GM13977 (cell line): ENCODE results near the gene CCNE1.

Source experiments
- DNase-seq: peaks from one replicate; pipeline ENCODE4 v3.0.0; 2012; ENCODE audit warnings: low spot score
- in situ Hi-C: fragments of 300-500 bp; cut with MboI; formaldehyde crosslinking; loops from one replicate; pipeline ENCODE4 v1.12.0; 2022; ENCODE audit warnings: low sequenced_read_pairs, low pct_unique_long_range_greater_than_20kb, mixed read lengths, inconsistent platforms; ENCODE audit not compliant: unreplicated experiment
- TF ChIP-seq, protein P1 (sequence below): IDR thresholded peaks from 2 replicates; pipeline ENCODE4 v1.5.1; 2012; ENCODE audit warnings: mild to moderate bottlenecking, control low read depth; ENCODE audit not compliant: insufficient read depth; ENCODE audit errors: extremely low read depth, missing control alignments

Gene CCNE1

DNA sequence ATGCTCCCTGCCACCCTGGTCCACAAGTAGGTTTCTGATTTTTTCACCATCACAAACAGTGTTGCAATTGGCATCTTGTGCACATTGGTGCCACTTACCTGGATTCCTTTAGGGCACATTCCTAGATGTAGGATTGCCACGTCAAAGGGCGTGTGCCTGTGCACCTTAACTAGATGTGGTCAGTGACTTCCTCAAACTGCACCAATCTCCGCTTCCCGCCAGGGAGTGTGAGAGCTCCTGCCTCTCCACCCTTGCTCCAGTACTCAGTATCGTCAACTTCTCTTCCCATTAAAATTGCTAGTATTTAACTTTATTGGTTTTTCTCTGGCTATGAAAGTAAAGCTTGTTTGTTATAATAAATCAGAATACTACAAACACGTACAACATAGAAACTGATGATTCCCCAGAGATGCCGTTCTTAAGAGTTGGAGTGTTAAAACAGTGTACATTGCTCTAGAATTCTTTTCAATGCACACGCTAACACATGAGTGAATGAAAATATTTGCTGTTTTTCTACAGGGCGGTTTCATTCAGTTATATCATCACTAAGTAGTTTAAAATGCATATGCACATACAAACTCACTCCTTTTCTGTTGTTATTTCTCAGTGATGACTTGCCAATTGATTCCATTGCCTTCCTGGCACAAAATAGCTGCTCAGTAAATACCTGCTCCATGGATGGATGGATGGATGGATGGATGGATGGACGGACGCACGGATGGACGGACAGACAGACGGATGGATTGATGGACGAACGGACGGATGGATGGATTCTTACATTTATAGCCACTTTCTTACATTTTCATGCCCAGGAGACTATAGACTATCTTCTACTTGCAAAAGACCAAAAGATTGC is 23.4 kb downstream of the CCNE1 start:
- DNase-seq, result no peak
- in situ Hi-C loops, result no loop called here

DNA sequence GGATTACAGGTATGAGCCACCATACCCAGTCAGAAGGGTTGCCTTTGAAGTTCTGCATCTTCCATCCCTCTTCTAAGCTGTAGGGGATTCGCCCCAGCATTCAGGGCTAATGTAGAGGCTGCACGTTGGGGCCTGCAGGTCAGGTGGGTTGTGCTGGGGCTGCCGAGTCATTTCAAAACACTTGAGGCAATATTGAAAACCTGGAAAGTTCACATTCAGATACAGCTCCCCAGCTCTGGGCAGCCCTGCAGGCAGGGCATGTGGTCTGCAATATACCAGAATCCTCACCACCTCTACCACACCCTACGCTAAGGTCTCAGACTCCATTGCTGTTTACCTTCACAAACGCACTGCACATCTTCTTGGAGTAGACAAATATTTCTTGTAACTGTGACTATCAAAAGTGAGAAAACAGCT is 24.6 kb downstream of the CCNE1 start:
- peak; percentile 78 for DNase-seq
- TF ChIP-seq, protein P1, sequence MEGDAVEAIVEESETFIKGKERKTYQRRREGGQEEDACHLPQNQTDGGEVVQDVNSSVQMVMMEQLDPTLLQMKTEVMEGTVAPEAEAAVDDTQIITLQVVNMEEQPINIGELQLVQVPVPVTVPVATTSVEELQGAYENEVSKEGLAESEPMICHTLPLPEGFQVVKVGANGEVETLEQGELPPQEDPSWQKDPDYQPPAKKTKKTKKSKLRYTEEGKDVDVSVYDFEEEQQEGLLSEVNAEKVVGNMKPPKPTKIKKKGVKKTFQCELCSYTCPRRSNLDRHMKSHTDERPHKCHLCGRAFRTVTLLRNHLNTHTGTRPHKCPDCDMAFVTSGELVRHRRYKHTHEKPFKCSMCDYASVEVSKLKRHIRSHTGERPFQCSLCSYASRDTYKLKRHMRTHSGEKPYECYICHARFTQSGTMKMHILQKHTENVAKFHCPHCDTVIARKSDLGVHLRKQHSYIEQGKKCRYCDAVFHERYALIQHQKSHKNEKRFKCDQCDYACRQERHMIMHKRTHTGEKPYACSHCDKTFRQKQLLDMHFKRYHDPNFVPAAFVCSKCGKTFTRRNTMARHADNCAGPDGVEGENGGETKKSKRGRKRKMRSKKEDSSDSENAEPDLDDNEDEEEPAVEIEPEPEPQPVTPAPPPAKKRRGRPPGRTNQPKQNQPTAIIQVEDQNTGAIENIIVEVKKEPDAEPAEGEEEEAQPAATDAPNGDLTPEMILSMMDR, result no peak
- in situ Hi-C loops, result no loop called here

More for the DNA sequence above, 23.4 kb downstream of the CCNE1 start:
- TF ChIP-seq, protein P1, result no peak

DNA sequence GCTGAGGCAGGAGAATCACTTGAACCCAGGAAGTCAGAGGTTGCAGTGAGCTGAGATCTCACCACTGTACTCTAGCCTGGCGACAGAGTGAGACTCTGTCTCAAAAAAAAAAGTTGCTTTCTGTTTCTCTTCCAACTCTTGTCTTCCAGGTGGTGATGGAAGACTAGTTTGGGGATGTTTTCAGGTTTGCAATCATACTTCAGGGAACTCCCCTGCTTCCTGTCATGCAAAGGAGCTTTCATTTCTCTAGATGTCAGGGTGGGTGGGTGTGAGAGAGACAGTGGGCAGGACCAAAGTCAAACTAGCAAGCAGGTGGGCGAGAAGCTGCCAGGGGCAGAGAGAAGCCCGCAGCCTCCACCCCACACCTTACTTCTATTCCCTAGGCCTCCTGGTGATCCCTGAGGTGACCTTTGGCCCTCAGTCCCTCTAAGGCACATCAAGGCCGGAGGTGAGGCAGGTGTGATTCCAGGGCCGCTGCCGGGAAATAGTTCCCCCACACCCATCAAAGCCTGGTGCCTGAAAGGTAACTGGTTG is 25.7 kb downstream of the CCNE1 start:
- TF ChIP-seq, protein P1, result no peak
- peak; percentile 87 for DNase-seq

DNA sequence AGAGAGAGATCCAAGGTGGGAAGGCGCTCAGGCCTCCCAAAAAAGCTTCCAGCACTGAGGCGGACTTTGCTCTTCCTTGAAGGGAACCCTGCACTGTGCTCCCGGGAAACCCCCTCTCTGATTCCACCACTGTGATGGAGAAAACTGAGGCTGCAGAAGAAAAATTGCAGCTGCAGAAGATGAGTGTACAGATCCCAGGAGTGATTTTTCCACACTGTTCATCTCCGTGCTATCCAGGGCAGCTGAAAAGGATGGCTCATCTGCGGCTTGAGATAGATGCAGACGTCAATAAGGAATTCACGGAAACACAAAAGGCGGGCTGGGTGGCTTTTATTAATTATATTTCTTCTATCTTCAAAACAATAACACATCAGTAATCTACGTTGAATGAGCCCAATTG is 26.2 kb downstream of the CCNE1 start:
- in situ Hi-C loops, result no loop called here
- TF ChIP-seq, protein P1, result no peak
- DNase-seq, result no peak

More for the DNA sequence above, 25.7 kb downstream of the CCNE1 start:
- in situ Hi-C loops, result no loop called here

DNA sequence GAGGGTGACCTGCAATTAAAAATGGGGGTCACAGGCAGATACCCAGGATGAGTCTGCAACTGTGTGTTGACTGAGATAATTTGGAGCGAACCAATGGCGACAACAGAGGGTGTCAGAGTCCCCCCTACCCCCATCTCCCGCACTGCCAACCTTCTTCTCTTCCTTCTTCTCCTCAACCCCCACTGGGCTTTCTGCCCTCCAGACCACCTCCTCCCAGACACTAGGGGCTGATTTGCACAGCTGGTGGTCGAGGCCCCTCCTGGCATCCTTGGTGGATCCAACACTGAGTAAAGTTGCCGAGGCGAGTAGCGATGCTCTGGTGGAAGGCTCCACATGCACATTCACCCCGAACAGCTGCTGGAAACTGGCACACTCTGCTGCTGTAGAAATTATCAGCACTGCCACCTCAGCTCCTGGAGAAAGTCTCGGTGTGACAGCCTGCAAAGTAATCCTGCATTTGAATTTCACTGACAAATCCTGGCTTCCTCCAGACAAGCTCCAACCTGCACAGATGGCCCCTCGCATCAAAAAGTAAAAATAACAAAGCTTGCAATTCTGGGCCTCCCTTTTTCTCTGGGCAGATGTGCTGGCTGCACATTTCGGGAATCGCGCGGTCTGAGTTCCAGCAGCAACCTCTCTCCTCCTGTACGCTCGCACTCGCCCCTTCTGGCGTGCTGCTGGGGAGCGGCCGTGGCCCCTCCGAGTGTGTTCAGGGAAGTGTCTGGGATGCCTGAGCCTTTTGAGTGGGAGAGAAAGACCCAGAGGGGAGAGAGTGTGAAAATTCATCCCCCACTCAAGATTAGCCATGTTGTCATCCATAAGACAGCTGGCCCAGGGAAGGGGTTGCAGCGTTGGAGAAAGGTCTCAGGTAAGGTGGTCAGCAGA is 28.5 kb downstream of the CCNE1 start:
- TF ChIP-seq, protein P1, result no peak
- DNase-seq, result no peak
- in situ Hi-C loops, result no loop called here

DNA sequence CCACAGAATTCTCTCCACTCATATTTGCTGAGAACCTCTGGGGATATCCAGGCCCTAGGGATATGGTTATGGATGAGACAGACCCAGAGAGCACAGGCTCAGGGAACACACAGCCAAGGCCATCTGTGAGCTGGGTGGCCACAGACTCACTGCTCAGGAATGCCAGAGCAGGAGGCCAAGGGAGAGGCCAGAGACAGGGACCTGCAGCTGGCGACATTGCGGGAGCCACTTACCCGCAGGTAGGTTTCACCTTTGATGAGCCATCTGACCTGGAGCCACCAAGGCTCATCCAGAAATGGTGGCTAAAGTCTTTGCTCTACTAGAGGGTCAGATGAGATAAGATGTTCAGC is 29.4 kb downstream of the CCNE1 start:
- no peak for DNase-seq
- in situ Hi-C loops, result no loop called here
- TF ChIP-seq, protein P1, result no peak
